ENCODE measurements around the gene COPA. TPM values are rescaled to one million over a fixed set of nuclear protein-coding genes. Genes with fewer than 3 reads are reported as not detected.

COPA gene
- total and polyA plus RNA-seq, 2 experiments from 2014 or later: 141 to 151 TPM

GRCh38 chr1:160369087-160369486, 26.0 kb upstream of the COPA start:
- TF ChIP-seq EZH2phosphoT487 (IDR thresholded peaks at IDR 0.05; ENCODE audit: low read depth, severe bottlenecking, unreplicated experiment) (no peak), CTCF (IDR thresholded peaks at IDR 0.05; ENCODE audit: poor library complexity) (no peak), EZH2 (IDR thresholded peaks at IDR 0.05; ENCODE audit: borderline replicate concordance) (no peak)

GRCh38 chr1:160367934-160368923, 25.2 kb upstream of the COPA start:
- H2AFZ ChIP-seq: no peak overlapping the region
- TF ChIP-seq EZH2 (IDR thresholded peaks at IDR 0.05; ENCODE audit: borderline replicate concordance) (no peak), CTCF (IDR thresholded peaks at IDR 0.05; ENCODE audit: poor library complexity) (no peak), EZH2phosphoT487 (IDR thresholded peaks at IDR 0.05; ENCODE audit: low read depth, severe bottlenecking, unreplicated experiment) (no peak)
- H3K27ac ChIP-seq: no peak overlapping the region
- H3K4me3 ChIP-seq: no peak overlapping the region
- no peaks in the 10 kb centered on the region for H3K27me3 ChIP-seq
- H3K9me2 ChIP-seq (replicated peaks; ENCODE audit: insufficient read depth): no peaks in the 10 kb centered on the region
- no peaks in the 10 kb centered on the region for H3K79me2 ChIP-seq
- H3K4me2 ChIP-seq: no peak overlapping the region
- H3K36me3 ChIP-seq (replicated peaks; ENCODE audit: insufficient read depth, low read depth): no peaks in the 10 kb centered on the region
- no peaks in the 10 kb centered on the region for H4K20me1 ChIP-seq (ENCODE audit: insufficient read depth, poor library complexity, severe bottlenecking)
- DNase-seq (ENCODE audit: low spot score): no peak
- H3K4me1 ChIP-seq (ENCODE audit: insufficient read depth): no peaks in the 10 kb centered on the region
- WGBS (ENCODE audit: low lambda C conversion rate, missing lambda C conversion rate): 93% methylated on average over 4 of the region's 4 CpGs
- no peaks in the 10 kb centered on the region for H3K9me3 ChIP-seq (ENCODE audit: low read depth)

More at GRCh38 chr1:160369087-160369486, 26.0 kb upstream of the COPA start:
- no peak overlapping the region for H3K27ac ChIP-seq
- no peak overlapping the region for H3K4me3 ChIP-seq
- H3K4me1 ChIP-seq (ENCODE audit: insufficient read depth): no peaks in the 10 kb centered on the region
- H2AFZ ChIP-seq: no peak overlapping the region
- no peaks in the 10 kb centered on the region for H3K79me2 ChIP-seq
- H3K27me3 ChIP-seq: no peaks in the 10 kb centered on the region
- H3K9me3 ChIP-seq (ENCODE audit: low read depth): no peaks in the 10 kb centered on the region
- no peak for DNase-seq (ENCODE audit: low spot score)
- no peak overlapping the region for H3K4me2 ChIP-seq
- H3K36me3 ChIP-seq (replicated peaks; ENCODE audit: insufficient read depth, low read depth): no peaks in the 10 kb centered on the region
- 92% methylated on average over 1 of the region's 1 CpG for WGBS (ENCODE audit: low lambda C conversion rate, missing lambda C conversion rate)
- no peaks in the 10 kb centered on the region for H3K9me2 ChIP-seq (replicated peaks; ENCODE audit: insufficient read depth)
- no peaks in the 10 kb centered on the region for H4K20me1 ChIP-seq (ENCODE audit: insufficient read depth, poor library complexity, severe bottlenecking)

GRCh38 chr1:160367516-160367900, 24.5 kb upstream of the COPA start:
- Histone ChIP-seq H3K36me3 (replicated peaks; ENCODE audit: insufficient read depth, low read depth) (no peaks in the 10 kb centered on the region), H3K79me2 (no peaks in the 10 kb centered on the region), H3K27me3 (no peaks in the 10 kb centered on the region), H4K20me1 (ENCODE audit: insufficient read depth, poor library complexity, severe bottlenecking) (no peaks in the 10 kb centered on the region), H3K27ac (no peak overlapping the region), H3K9me3 (ENCODE audit: low read depth) (no peaks in the 10 kb centered on the region), H3K9me2 (replicated peaks; ENCODE audit: insufficient read depth) (no peaks in the 10 kb centered on the region), H3K4me2 (no peak overlapping the region), H2AFZ (no peak overlapping the region), H3K4me3 (no peak overlapping the region), H3K4me1 (ENCODE audit: insufficient read depth) (no peaks in the 10 kb centered on the region)
- no peak for TF ChIP-seq EZH2 (IDR thresholded peaks at IDR 0.05; ENCODE audit: borderline replicate concordance)
- TF ChIP-seq EZH2phosphoT487 (IDR thresholded peaks at IDR 0.05; ENCODE audit: low read depth, severe bottlenecking, unreplicated experiment): no peak
- TF ChIP-seq CTCF (IDR thresholded peaks at IDR 0.05; ENCODE audit: poor library complexity): no peak
- DNase-seq (ENCODE audit: low spot score): no peak
- WGBS (ENCODE audit: low lambda C conversion rate, missing lambda C conversion rate): 90% methylated on average over 4 of the region's 4 CpGs

All from hepatocyte (in vitro differentiated cells).